H9 (cell line): Measurements from ENCODE around the gene CCDC190. TPM values are rescaled to one million over a fixed set of nuclear protein-coding genes. Genes with fewer than 3 reads are reported as not detected.

Experiments used
- DNase-seq: peaks from one replicate; pipeline ENCODE4 v3.0.0-alpha.2; 2017
- H2AFZ ChIP-seq: one replicate; pipeline ENCODE4 v1.6.1; 2013; ENCODE audit warnings: mild to moderate bottlenecking, low read length, control low read depth, moderate library complexity
- H2AK5ac ChIP-seq: 2 replicates; pipeline ENCODE4 v1.6.1; 2013; ENCODE audit warnings: low read length, control low read depth, mixed read lengths; ENCODE audit not compliant: insufficient read length
- H2BK120ac ChIP-seq: one replicate; pipeline ENCODE4 v1.6.1; 2013; ENCODE audit warnings: low read depth, mild to moderate bottlenecking, low read length, control low read depth, inconsistent platforms; ENCODE audit not compliant: poor library complexity, severe bottlenecking
- H2BK12ac ChIP-seq: 2 replicates; pipeline ENCODE4 v1.6.1; 2013; ENCODE audit warnings: low read length, control low read depth, mixed read lengths, low read depth; ENCODE audit not compliant: insufficient read length
- H2BK15ac ChIP-seq: 2 replicates; pipeline ENCODE4 v1.6.1; 2013; ENCODE audit warnings: low read depth, low read length, control low read depth
- H2BK20ac ChIP-seq: one replicate; pipeline ENCODE4 v1.6.1; 2013; ENCODE audit warnings: low read depth, mild to moderate bottlenecking, low read length, control low read depth, inconsistent platforms; ENCODE audit not compliant: poor library complexity, severe bottlenecking
- H2BK5ac ChIP-seq: 2 replicates; pipeline ENCODE4 v1.6.1; 2013; ENCODE audit warnings: low read length, control low read depth, mixed read lengths; ENCODE audit not compliant: insufficient read length
- H3K14ac ChIP-seq: 2 replicates; pipeline ENCODE4 v1.6.1; 2013; ENCODE audit warnings: low read length, control low read depth; ENCODE audit not compliant: insufficient read depth
- H3K18ac ChIP-seq: 2 replicates; pipeline ENCODE4 v1.6.1; 2013; ENCODE audit warnings: low read depth, mild to moderate bottlenecking, mixed read lengths, low read length, control low read depth; ENCODE audit not compliant: insufficient read length
- H3K23ac ChIP-seq: 2 replicates; pipeline ENCODE4 v1.6.1; 2013; ENCODE audit warnings: low read length, control low read depth, mixed read lengths, low read depth; ENCODE audit not compliant: insufficient read length
- H3K23me2 ChIP-seq: 2 replicates; pipeline ENCODE4 v1.6.1; 2013; ENCODE audit warnings: low read depth, mild to moderate bottlenecking, mixed read lengths, low read length, control low read depth; ENCODE audit not compliant: insufficient read length, poor library complexity, severe bottlenecking
- H3K27ac ChIP-seq: 2 replicates; pipeline ENCODE4 v1.5.1; 2013; ENCODE audit warnings: low read length, control low read depth, mixed read lengths, low read depth; ENCODE audit not compliant: insufficient read length
- H3K27me3 ChIP-seq: 2 replicates; pipeline ENCODE4 v1.6.1; 2013; ENCODE audit warnings: low read length, control low read depth, inconsistent platforms; ENCODE audit not compliant: insufficient read depth
- H3K4ac ChIP-seq: 2 replicates; pipeline ENCODE4 v1.6.1; 2013; ENCODE audit warnings: low read depth, mild to moderate bottlenecking, control low read depth, inconsistent platforms, low read length, moderate library complexity
- H3K4me1 ChIP-seq: 2 replicates; pipeline ENCODE4 v1.6.1; 2013; ENCODE audit warnings: low read length, control low read depth, inconsistent platforms; ENCODE audit not compliant: insufficient read depth
- H3K4me2 ChIP-seq: 2 replicates; pipeline ENCODE4 v1.6.1; 2013; ENCODE audit warnings: low read length, control low read depth, mixed read lengths; ENCODE audit not compliant: insufficient read length, insufficient read depth
- H3K56ac ChIP-seq: 2 replicates; pipeline ENCODE4 v1.6.1; 2013; ENCODE audit warnings: low read depth, mild to moderate bottlenecking, mixed read lengths, low read length, control low read depth; ENCODE audit not compliant: insufficient read length
- H3K79me1 ChIP-seq: 2 replicates; pipeline ENCODE4 v1.6.1; 2013; ENCODE audit warnings: low read depth, mild to moderate bottlenecking, moderate library complexity, low read length, control low read depth, inconsistent platforms; ENCODE audit not compliant: insufficient read depth, poor library complexity, severe bottlenecking
- H3K79me2 ChIP-seq: 2 replicates; pipeline ENCODE4 v1.6.1; 2013; ENCODE audit warnings: low read length, control low read depth, inconsistent platforms; ENCODE audit not compliant: insufficient read depth
- H3K9ac ChIP-seq: 2 replicates; pipeline ENCODE4 v1.6.1; 2013; ENCODE audit warnings: low read length, control low read depth, mixed read lengths; ENCODE audit not compliant: insufficient read length; ENCODE audit errors: extremely low read depth
- H3K9me3 ChIP-seq: one replicate; pipeline ENCODE4 v1.6.1; 2013; ENCODE audit warnings: low read depth, low read length, inconsistent platforms; ENCODE audit not compliant: control insufficient read depth
- H3T11ph ChIP-seq: one replicate; pipeline ENCODE4 v1.6.1; 2013; ENCODE audit warnings: mild to moderate bottlenecking, low read length, control low read depth, inconsistent platforms
- H4K20me1 ChIP-seq: one replicate; pipeline ENCODE4 v1.6.1; 2013; ENCODE audit not compliant: control insufficient read depth, insufficient read length, insufficient read depth
- H4K5ac ChIP-seq: 2 replicates; pipeline ENCODE4 v1.6.1; 2013; ENCODE audit warnings: low read depth, mild to moderate bottlenecking, mixed read lengths, low read length, control low read depth; ENCODE audit not compliant: insufficient read length
- H4K8ac ChIP-seq: replicated peaks from 2 replicates; pipeline ENCODE4 v1.6.1; 2013; ENCODE audit warnings: low read length, control low read depth, mixed read lengths, low read depth; ENCODE audit not compliant: insufficient read length
- H4K91ac ChIP-seq: 2 replicates; pipeline ENCODE4 v1.6.1; 2013; ENCODE audit warnings: low read depth, mild to moderate bottlenecking, moderate library complexity, mixed read lengths, low read length, control low read depth; ENCODE audit not compliant: insufficient read length
- H3K27ac Mint-ChIP-seq, 3 experiments: 2 replicates in 2 of 3; 3 replicates in 1 of 3; pipeline ENCODE4 v1.8.0; 2020 to 2021; ENCODE audit warnings: mixed read lengths in 3 of 3, mild to moderate bottlenecking in 1 of 3, moderate library complexity in 1 of 3
- H3K27me3 Mint-ChIP-seq: 2 replicates; pipeline ENCODE4 v1.8.0; 2021; ENCODE audit warnings: low read depth, mild to moderate bottlenecking, moderate library complexity, mixed read lengths
- H3K36me3 Mint-ChIP-seq, 3 experiments: 2 replicates in 2 of 3; 3 replicates in 1 of 3; pipeline ENCODE4 v1.8.0; 2020 to 2021; ENCODE audit warnings: low read depth in 3 of 3, mixed read lengths in 3 of 3; ENCODE audit not compliant: insufficient read depth in 1 of 3
- H3K4me1 Mint-ChIP-seq, 2 experiments: 2 replicates each; pipeline ENCODE4 v1.8.0; 2020; ENCODE audit warnings: mixed read lengths in 2 of 2
- H3K4me3 Mint-ChIP-seq, 2 experiments: 2 replicates in 1 of 2; 3 replicates in 1 of 2; pipeline ENCODE4 v1.8.0; 2020 to 2021; ENCODE audit warnings: mild to moderate bottlenecking in 2 of 2, mixed read lengths in 2 of 2, moderate library complexity in 1 of 2
- H3K9me3 Mint-ChIP-seq, 2 experiments: 2 replicates in 1 of 2; 3 replicates in 1 of 2; pipeline ENCODE4 v1.8.0; 2020; ENCODE audit warnings: mild to moderate bottlenecking in 2 of 2, mixed read lengths in 2 of 2, moderate library complexity in 1 of 2
- total RNA-seq: library from RNA; stranded (reverse); gene quantifications from 2 replicates; pipeline ENCODE4 v1.2.1, GENCODE V29; 2021
- TF ChIP-seq, protein P1 (sequence below): fragments of 200-600 bp; sonication (generic); conservative IDR thresholded peaks from 3 replicates; pipeline ENCODE4 v1.8.0; 2021; ENCODE audit warnings: antibody characterized with exemption, mild to moderate bottlenecking

Gene CCDC190
- total RNA-seq, 1 experiment from 2014 or later = not detected

GRCh38 chr1:162840250-162840839 is 20.6 kb downstream of the CCDC190 start:
- Mint-ChIP-seq H3K27ac (no peak overlapping the region), H3K4me1 (peaks cover 0 to 11% of the 10 kb centered on the region in 2 experiments; a peak in 2 of 4 replicates), H3K36me3 (peaks cover 5 to 8% (median 5%) of the 10 kb centered on the region in 3 experiments; a peak in 6 of 7 replicates), H3K4me3 (no peak overlapping the region), H3K9me3 (peaks cover 12 to 18% of the 10 kb centered on the region in 2 experiments), H3K27me3 (no peaks in the 10 kb centered on the region)
- no peak overlapping the region for H4K8ac ChIP-seq
- no peak overlapping the region for H3K56ac ChIP-seq
- H2BK120ac ChIP-seq = no peak overlapping the region
- no peak overlapping the region for H2BK15ac ChIP-seq
- TF ChIP-seq, protein P1, sequence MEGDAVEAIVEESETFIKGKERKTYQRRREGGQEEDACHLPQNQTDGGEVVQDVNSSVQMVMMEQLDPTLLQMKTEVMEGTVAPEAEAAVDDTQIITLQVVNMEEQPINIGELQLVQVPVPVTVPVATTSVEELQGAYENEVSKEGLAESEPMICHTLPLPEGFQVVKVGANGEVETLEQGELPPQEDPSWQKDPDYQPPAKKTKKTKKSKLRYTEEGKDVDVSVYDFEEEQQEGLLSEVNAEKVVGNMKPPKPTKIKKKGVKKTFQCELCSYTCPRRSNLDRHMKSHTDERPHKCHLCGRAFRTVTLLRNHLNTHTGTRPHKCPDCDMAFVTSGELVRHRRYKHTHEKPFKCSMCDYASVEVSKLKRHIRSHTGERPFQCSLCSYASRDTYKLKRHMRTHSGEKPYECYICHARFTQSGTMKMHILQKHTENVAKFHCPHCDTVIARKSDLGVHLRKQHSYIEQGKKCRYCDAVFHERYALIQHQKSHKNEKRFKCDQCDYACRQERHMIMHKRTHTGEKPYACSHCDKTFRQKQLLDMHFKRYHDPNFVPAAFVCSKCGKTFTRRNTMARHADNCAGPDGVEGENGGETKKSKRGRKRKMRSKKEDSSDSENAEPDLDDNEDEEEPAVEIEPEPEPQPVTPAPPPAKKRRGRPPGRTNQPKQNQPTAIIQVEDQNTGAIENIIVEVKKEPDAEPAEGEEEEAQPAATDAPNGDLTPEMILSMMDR = no peak
- H2AFZ ChIP-seq = no peak overlapping the region
- no peaks in the 10 kb centered on the region for H4K20me1 ChIP-seq
- no peaks in the 10 kb centered on the region for H3K23me2 ChIP-seq
- no peak overlapping the region for H2BK12ac ChIP-seq
- no peak overlapping the region for H2AK5ac ChIP-seq
- no peaks in the 10 kb centered on the region for H3K79me2 ChIP-seq
- no peak overlapping the region for H3K27ac ChIP-seq
- H3K4me2 ChIP-seq = no peak overlapping the region
- H3K18ac ChIP-seq = no peak overlapping the region
- no peak overlapping the region for H4K91ac ChIP-seq
- H3K79me1 ChIP-seq = no peaks in the 10 kb centered on the region
- no peaks in the 10 kb centered on the region for H3K9me3 ChIP-seq
- no peaks in the 10 kb centered on the region for H3K4me1 ChIP-seq
- no peak overlapping the region for H3K4ac ChIP-seq
- no peaks in the 10 kb centered on the region for H3K27me3 ChIP-seq
- H3T11ph ChIP-seq = no peak overlapping the region
- H3K9ac ChIP-seq = no peak overlapping the region
- DNase-seq = no peak
- H2BK20ac ChIP-seq = no peak overlapping the region
- H3K14ac ChIP-seq = no peak overlapping the region
- no peak overlapping the region for H3K23ac ChIP-seq
- no peak overlapping the region for H2BK5ac ChIP-seq
- H4K5ac ChIP-seq = no peak overlapping the region
